HepG2 (cell line): Measurements from ENCODE around the gene SHLD1. TPM values are rescaled to one million over a fixed set of nuclear protein-coding genes. Genes with fewer than 3 reads are reported as not detected.

ENCODE experiments used
- EP300 ChIP-seq, 3 experiments: sonication (generic) in 1 of 3; formaldehyde crosslinking in 1 of 3; IDR thresholded peaks; 2 replicates each; pipeline versions ENCODE4 v1.5.1 to v1.6.1; 2011 to 2020; ENCODE audit warnings: low read depth in 2 of 3, low read length in 2 of 3, borderline replicate concordance in 1 of 3, improper control_type of control experiment in 1 of 3, mild to moderate bottlenecking in 1 of 3, missing genetic modification reagents in 1 of 3, moderate library complexity in 1 of 3
- HOXA7 ChIP-seq: sonication (generic); formaldehyde crosslinking; IDR thresholded peaks from 2 replicates; pipeline ENCODE4 v1.8.1; 2022; ENCODE audit warnings: mild to moderate bottlenecking, missing genetic modification reagents, moderate library complexity
- JUNB ChIP-seq: sonication (generic); formaldehyde crosslinking; IDR thresholded peaks from 2 replicates; pipeline ENCODE4 v1.8.0; 2022; ENCODE audit warnings: missing genetic modification reagents, mild to moderate bottlenecking, borderline replicate concordance
- KLF11 ChIP-seq: IDR thresholded peaks from 2 replicates; pipeline ENCODE4 v1.6.1; 2016; ENCODE audit warnings: missing compliant biosample characterization
- KLF16 ChIP-seq, 2 experiments: sonication (generic) in 1 of 2; formaldehyde crosslinking in 1 of 2; IDR thresholded peaks; 2 replicates each; pipeline versions ENCODE4 v1.6.1 to v1.8.0; 2016 to 2023; ENCODE audit warnings: missing genetic modification reagents in 2 of 2, missing compliant biosample characterization in 1 of 2
- MTA1 ChIP-seq: sonication (generic); formaldehyde crosslinking; IDR thresholded peaks from 2 replicates; pipeline ENCODE4 v1.4.0; 2020; ENCODE audit warnings: missing genetic modification reagents, mild to moderate bottlenecking, borderline replicate concordance
- MXD4 ChIP-seq: IDR thresholded peaks from 2 replicates; pipeline ENCODE4 v1.6.1; 2016; ENCODE audit warnings: mild to moderate bottlenecking, missing biosample characterization, missing genetic modification reagents
- SIX1 ChIP-seq: sonication (generic); formaldehyde crosslinking; IDR thresholded peaks from 2 replicates; pipeline ENCODE4 v1.4.0; 2020; ENCODE audit warnings: missing genetic modification reagents, borderline replicate concordance
- SKI ChIP-seq: fragments of 450-650 bp; IDR thresholded peaks from one replicate; pipeline ENCODE4 v1.6.1; 2018; ENCODE audit warnings: mild to moderate bottlenecking; ENCODE audit not compliant: partially characterized antibody
- SRSF4 ChIP-seq: fragments of 200-400 bp; formaldehyde crosslinking; IDR thresholded peaks from one replicate; pipeline ENCODE4 v1.6.1; 2018; ENCODE audit warnings: mild to moderate bottlenecking, low read depth, low read length, moderate library complexity; ENCODE audit not compliant: poor library complexity, severe bottlenecking
- ZFP36L2 ChIP-seq: sonication (generic); formaldehyde crosslinking; IDR thresholded peaks from 2 replicates; pipeline ENCODE4 v1.4.0; 2020; ENCODE audit warnings: missing genetic modification reagents
- ZNF331 ChIP-seq: sonication (generic); formaldehyde crosslinking; IDR thresholded peaks from 2 replicates; pipeline ENCODE4 v1.4.0; 2020; ENCODE audit warnings: missing genetic modification reagents
- ZNF451 ChIP-seq: sonication (generic); formaldehyde crosslinking; IDR thresholded peaks from 2 replicates; pipeline ENCODE4 v1.5.0; 2020; ENCODE audit warnings: mild to moderate bottlenecking, missing genetic modification reagents
- ZNF563 ChIP-seq: sonication (generic); formaldehyde crosslinking; IDR thresholded peaks from 2 replicates; pipeline ENCODE4 v1.8.0; 2022; ENCODE audit warnings: mild to moderate bottlenecking, moderate library complexity, missing genetic modification reagents
- ZNF572 ChIP-seq: sonication (generic); formaldehyde crosslinking; IDR thresholded peaks from 2 replicates; pipeline ENCODE4 v1.5.1; 2020; ENCODE audit warnings: mild to moderate bottlenecking, missing genetic modification reagents
- ZNF629 ChIP-seq: sonication (generic); formaldehyde crosslinking; conservative IDR thresholded peaks from 2 replicates; pipeline ENCODE4 v1.5.0; 2020; ENCODE audit warnings: missing genetic modification reagents
- ZNF703 ChIP-seq: sonication (generic); formaldehyde crosslinking; IDR thresholded peaks from 2 replicates; pipeline ENCODE4 v1.5.1; 2020; ENCODE audit warnings: missing genetic modification reagents, mild to moderate bottlenecking, moderate library complexity, borderline replicate concordance
- ZNF75D ChIP-seq: sonication (generic); formaldehyde crosslinking; IDR thresholded peaks from 2 replicates; pipeline ENCODE4 v1.8.1; 2023; ENCODE audit warnings: missing genetic modification reagents, mild to moderate bottlenecking, borderline replicate concordance
- ZNF775 ChIP-seq: sonication (generic); formaldehyde crosslinking; IDR thresholded peaks from 2 replicates; pipeline ENCODE4 v1.4.0; 2020; ENCODE audit warnings: missing genetic modification reagents, mild to moderate bottlenecking, moderate library complexity, borderline replicate concordance
- ZSCAN25 ChIP-seq: sonication (generic); formaldehyde crosslinking; IDR thresholded peaks from 2 replicates; pipeline ENCODE4 v1.8.0; 2022; ENCODE audit warnings: mild to moderate bottlenecking, missing genetic modification reagents
- polyA plus RNA-seq, 8 experiments: library from polyadenylated mRNA; depleted of rRNA in 3 of 8; stranded (reverse) in 7 of 8; unstranded in 1 of 8; fragments of >200 nt; fragmentation: Illumina TruSeq in 4 of 8; extraction: Trizol in 4 of 8; gene quantifications; 2 replicates each; pipeline versions ENCODE4 v1.2.1 to v1.2.3, GENCODE V29; 2011 to 2016; ENCODE audit warnings: low read depth in 4 of 8, missing spikeins in 1 of 8, mixed read lengths in 1 of 8; ENCODE audit not compliant: insufficient read depth in 1 of 8
- total RNA-seq, 5 experiments: library from RNA; depleted of rRNA; stranded (reverse); fragments of >200 nt; fragmentation: Illumina TruSeq; extraction: Trizol; gene quantifications; 2 replicates each; pipeline ENCODE4 v1.2.3, GENCODE V29; 2016; ENCODE audit warnings: low read depth in 1 of 5
- TF ChIP-seq, protein P1 (sequence below): sonication (generic); formaldehyde crosslinking; IDR thresholded peaks from 2 replicates; pipeline ENCODE4 v1.9.0; 2022; ENCODE audit warnings: missing genetic modification reagents, mild to moderate bottlenecking, borderline replicate concordance
- TF ChIP-seq, protein P2 (sequence below): sonication (generic); formaldehyde crosslinking; IDR thresholded peaks from 2 replicates; pipeline ENCODE4 v1.5.1; 2020; ENCODE audit warnings: missing genetic modification reagents, mild to moderate bottlenecking, borderline replicate concordance
- TF ChIP-seq, protein P3 (sequence below): sonication (generic); formaldehyde crosslinking; IDR thresholded peaks from 2 replicates; pipeline ENCODE4 v1.5.0; 2020; ENCODE audit warnings: mild to moderate bottlenecking, missing genetic modification reagents

The SHLD1 gene
- total and polyA plus RNA-seq, 2 of the 13 experiments (the other 11 are each of a cell fraction or from before 2014, with no cell fraction given) = 8.9 to 10.0 TPM

DNA sequence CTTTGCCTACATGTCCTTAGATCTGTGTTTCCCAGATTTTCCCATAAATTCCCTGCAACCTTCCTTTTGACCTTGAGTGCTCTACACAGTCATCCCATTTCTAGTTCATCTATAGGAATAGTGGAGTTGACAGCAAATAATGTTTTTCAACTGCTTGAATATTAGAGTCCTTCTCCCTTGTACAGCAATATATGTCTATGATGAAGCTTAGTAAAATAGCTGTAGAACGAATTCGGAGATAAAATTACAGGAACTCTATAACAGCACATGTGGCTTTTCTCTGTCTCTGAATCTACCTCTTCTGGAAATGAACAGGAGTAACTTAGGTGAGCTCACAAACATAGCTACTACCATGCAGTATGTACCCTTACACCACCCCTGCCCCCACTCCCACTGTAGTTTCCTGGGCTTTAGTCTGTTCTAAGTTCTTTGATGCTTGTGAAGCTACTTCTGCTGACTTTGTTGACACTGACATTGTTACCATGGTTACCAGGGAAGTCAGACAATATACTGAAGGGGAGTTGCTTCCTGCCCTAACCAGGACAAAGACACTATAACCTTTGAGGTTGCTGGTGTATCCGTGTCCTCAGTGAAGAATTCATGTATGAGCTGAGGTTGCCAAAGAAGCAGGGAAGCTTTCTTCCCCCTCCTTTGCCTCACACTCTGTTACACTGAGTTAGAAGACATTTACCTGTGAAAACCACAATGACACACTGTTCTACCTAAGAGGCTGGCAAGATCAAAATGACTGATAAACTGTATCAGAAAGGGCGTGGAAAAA lies 35.8 kb upstream of the SHLD1 start (continued):
- TF ChIP-seq ZNF563 (CRISPR knock-in tag) (no peak), MTA1 (no peak), JUNB (no peak), ZNF331 (CRISPR knock-in tag) (0 out of 2 replicates have a peak, but pooled peaks have one; percentile 29), ZSCAN25 (CRISPR knock-in tag) (no peak; the same call in 1 of the 2 replicates), KLF11 (CRISPR knock-in tag) (no peak; the same call in 1 of the 2 replicates), SRSF4 (no peak), EP300 (IDR thresholded peaks at IDR 0.05; ENCODE audit: low read depth in 2 of 2, low read length in 2 of 2) (peak in 1 of 2 experiments; percentile 78; a peak in 2 of 4 replicates), EP300 (CRISPR knock-in tag; IDR thresholded peaks at IDR 0.05; ENCODE audit: borderline replicate concordance) (peak; percentile 79), ZNF572 (CRISPR knock-in tag) (no peak), SKI (peak; percentile 57), SIX1 (CRISPR knock-in tag) (no peak), ZNF629 (CRISPR knock-in tag) (no peak; the same call in 1 of the 2 replicates), ZNF775 (CRISPR knock-in tag) (no peak), ZNF75D (CRISPR knock-in tag) (no peak), ZFP36L2 (0 out of 2 replicates have a peak, but pooled peaks have one; percentile 32), HOXA7 (no peak), ZNF703 (CRISPR knock-in tag) (no peak), KLF16 (CRISPR knock-in tag; IDR thresholded peaks at IDR 0.05) (no peak), ZNF451 (CRISPR knock-in tag) (no peak), MXD4 (no peak)
- TF ChIP-seq, protein P1, sequence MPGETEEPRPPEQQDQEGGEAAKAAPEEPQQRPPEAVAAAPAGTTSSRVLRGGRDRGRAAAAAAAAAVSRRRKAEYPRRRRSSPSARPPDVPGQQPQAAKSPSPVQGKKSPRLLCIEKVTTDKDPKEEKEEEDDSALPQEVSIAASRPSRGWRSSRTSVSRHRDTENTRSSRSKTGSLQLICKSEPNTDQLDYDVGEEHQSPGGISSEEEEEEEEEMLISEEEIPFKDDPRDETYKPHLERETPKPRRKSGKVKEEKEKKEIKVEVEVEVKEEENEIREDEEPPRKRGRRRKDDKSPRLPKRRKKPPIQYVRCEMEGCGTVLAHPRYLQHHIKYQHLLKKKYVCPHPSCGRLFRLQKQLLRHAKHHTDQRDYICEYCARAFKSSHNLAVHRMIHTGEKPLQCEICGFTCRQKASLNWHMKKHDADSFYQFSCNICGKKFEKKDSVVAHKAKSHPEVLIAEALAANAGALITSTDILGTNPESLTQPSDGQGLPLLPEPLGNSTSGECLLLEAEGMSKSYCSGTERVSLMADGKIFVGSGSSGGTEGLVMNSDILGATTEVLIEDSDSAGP (CRISPR knock-in tag) = no peak
- TF ChIP-seq, protein P2, sequence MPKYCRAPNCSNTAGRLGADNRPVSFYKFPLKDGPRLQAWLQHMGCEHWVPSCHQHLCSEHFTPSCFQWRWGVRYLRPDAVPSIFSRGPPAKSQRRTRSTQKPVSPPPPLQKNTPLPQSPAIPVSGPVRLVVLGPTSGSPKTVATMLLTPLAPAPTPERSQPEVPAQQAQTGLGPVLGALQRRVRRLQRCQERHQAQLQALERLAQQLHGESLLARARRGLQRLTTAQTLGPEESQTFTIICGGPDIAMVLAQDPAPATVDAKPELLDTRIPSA (CRISPR knock-in tag) = no peak
- TF ChIP-seq, protein P3, sequence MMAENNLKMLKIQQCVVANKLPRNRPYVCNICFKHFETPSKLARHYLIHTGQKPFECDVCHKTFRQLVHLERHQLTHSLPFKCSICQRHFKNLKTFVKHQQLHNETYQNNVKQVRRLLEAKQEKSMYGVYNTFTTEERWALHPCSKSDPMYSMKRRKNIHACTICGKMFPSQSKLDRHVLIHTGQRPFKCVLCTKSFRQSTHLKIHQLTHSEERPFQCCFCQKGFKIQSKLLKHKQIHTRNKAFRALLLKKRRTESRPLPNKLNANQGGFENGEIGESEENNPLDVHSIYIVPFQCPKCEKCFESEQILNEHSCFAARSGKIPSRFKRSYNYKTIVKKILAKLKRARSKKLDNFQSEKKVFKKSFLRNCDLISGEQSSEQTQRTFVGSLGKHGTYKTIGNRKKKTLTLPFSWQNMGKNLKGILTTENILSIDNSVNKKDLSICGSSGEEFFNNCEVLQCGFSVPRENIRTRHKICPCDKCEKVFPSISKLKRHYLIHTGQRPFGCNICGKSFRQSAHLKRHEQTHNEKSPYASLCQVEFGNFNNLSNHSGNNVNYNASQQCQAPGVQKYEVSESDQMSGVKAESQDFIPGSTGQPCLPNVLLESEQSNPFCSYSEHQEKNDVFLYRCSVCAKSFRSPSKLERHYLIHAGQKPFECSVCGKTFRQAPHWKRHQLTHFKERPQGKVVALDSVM (CRISPR knock-in tag) = no peak
